Endothelial cell of umbilical vein (primary cell): ENCODE data around the gene MGST3.

Source experiments
- CTCF ChIP-seq, 2 donors: IDR thresholded peaks; 1 replicate in 1 of 2; 2 replicates in 1 of 2; pipeline ENCODE4 v1.5.1; 2011; ENCODE audit warnings: low read length in 2 of 2, mild to moderate bottlenecking in 2 of 2, moderate library complexity in 2 of 2, control low read depth in 1 of 2, inconsistent platforms in 1 of 2, low read depth in 1 of 2; ENCODE audit not compliant: insufficient read depth in 1 of 2; ENCODE audit errors: extremely low read depth in 1 of 2
- EZH2 ChIP-seq: IDR thresholded peaks from 2 replicates; pipeline ENCODE4 v1.6.1; 2012; ENCODE audit warnings: borderline replicate concordance, low read depth, mild to moderate bottlenecking, moderate library complexity, low read length, inconsistent platforms; ENCODE audit not compliant: severe bottlenecking
- FOS ChIP-seq: IDR thresholded peaks from 2 replicates; pipeline ENCODE4 v1.6.1; 2011; ENCODE audit warnings: mild to moderate bottlenecking, low read length, moderate library complexity, borderline replicate concordance; ENCODE audit not compliant: insufficient read depth
- GATA2 ChIP-seq: IDR thresholded peaks from 2 replicates; pipeline ENCODE4 v1.7.0; 2011; ENCODE audit warnings: low read depth, mild to moderate bottlenecking, moderate library complexity, mixed read lengths, low read length; ENCODE audit not compliant: insufficient read length, insufficient read depth
- POLR2A ChIP-seq: IDR thresholded peaks from 2 replicates; pipeline ENCODE4 v1.6.1; 2012; ENCODE audit warnings: low read depth, mild to moderate bottlenecking, control low read depth, low read length
- POLR2AphosphoS5 ChIP-seq: IDR thresholded peaks from 2 replicates; pipeline ENCODE4 v1.6.1; 2012; ENCODE audit warnings: low read depth, mild to moderate bottlenecking, control low read depth, low read length, moderate library complexity; ENCODE audit not compliant: insufficient read depth

- no peak for TF ChIP-seq CTCF (IDR thresholded peaks at IDR 0.05; ENCODE audit: extremely low read depth in 1 of 2, insufficient read depth in 1 of 2, low read depth in 1 of 2, low read length in 2 of 2)
- peak; percentile 78 for TF ChIP-seq FOS
- TF ChIP-seq GATA2 = peak; percentile 31
- no peak for TF ChIP-seq EZH2
- no peak for TF ChIP-seq POLR2AphosphoS5
- no peak for TF ChIP-seq POLR2A
Observed at GRCh38 chr1:165631342-165632151, 513 bp downstream of the MGST3 start.
